MM.1S (cell line): ENCODE data around the gene TPD52L1.

Experiments
- CTCF ChIP-seq: fragments of 300-600 bp; sonication (generic); IDR thresholded peaks from 2 replicates; pipeline ENCODE4 v1.5.1; 2016; ENCODE audit warnings: antibody characterized with exemption, low read length, mixed read lengths
- EZH2 ChIP-seq: fragments of 300-600 bp; sonication (generic); optimal IDR thresholded peaks from 2 replicates; pipeline ENCODE3; 2017; ENCODE audit warnings: low read depth, mild to moderate bottlenecking, antibody characterized with exemption, low read length, mixed read lengths
- EZH2phosphoT487 ChIP-seq: fragments of 300-600 bp; sonication (generic); IDR thresholded peaks from 2 replicates; pipeline ENCODE4 v1.6.1; 2018; ENCODE audit warnings: antibody characterized with exemption, low read length

- TF ChIP-seq EZH2phosphoT487 = no peak
- TF ChIP-seq EZH2 = no peak
- TF ChIP-seq CTCF = no peak
Observed at GRCh38 chr6:125173341-125174095, 19.9 kb downstream of the TPD52L1 start.
